ENCODE data around the gene FMR1.

FMR1 gene

GRCh38 chrX:147957291-147957690 lies 45.6 kb downstream of the FMR1 start:
- in situ Hi-C loops (cut with MboI; ENCODE audit: low pct_unique_long_range_greater_than_20kb, low sequenced_read_pairs, unreplicated experiment), result no loop called here
- no peak for TF ChIP-seq CTCF (IDR thresholded peaks at IDR 0.05; ENCODE audit: extremely low read depth, insufficient read depth, missing control alignments)
- DNase-seq (ENCODE audit: low spot score), result no peak

- no peak for TF ChIP-seq CTCF (IDR thresholded peaks at IDR 0.05; ENCODE audit: extremely low read depth, insufficient read depth, missing control alignments)
- in situ Hi-C loops (cut with MboI; ENCODE audit: low pct_unique_long_range_greater_than_20kb, low sequenced_read_pairs, unreplicated experiment), result no loop called here
- DNase-seq (ENCODE audit: low spot score), result no peak
Measured at GRCh38 chrX:147958291-147958690, 46.6 kb downstream of the FMR1 start.

- no peak for TF ChIP-seq CTCF (IDR thresholded peaks at IDR 0.05; ENCODE audit: extremely low read depth, insufficient read depth, missing control alignments)
- no peak for DNase-seq (ENCODE audit: low spot score)
- in situ Hi-C loops (cut with MboI; ENCODE audit: low pct_unique_long_range_greater_than_20kb, low sequenced_read_pairs, unreplicated experiment), result no loop called here
Measured at GRCh38 chrX:147960722-147961121, 49.0 kb downstream of the FMR1 start.

- in situ Hi-C loops (cut with MboI; ENCODE audit: low pct_unique_long_range_greater_than_20kb, low sequenced_read_pairs, unreplicated experiment), result no loop called here
- TF ChIP-seq CTCF (IDR thresholded peaks at IDR 0.05; ENCODE audit: extremely low read depth, insufficient read depth, missing control alignments), result no peak
- no peak for DNase-seq (ENCODE audit: low spot score)
Measured at GRCh38 chrX:147962476-147962875, 50.8 kb downstream of the FMR1 start.

- no peak for TF ChIP-seq CTCF (IDR thresholded peaks at IDR 0.05; ENCODE audit: extremely low read depth, insufficient read depth, missing control alignments)
- in situ Hi-C loops (cut with MboI; ENCODE audit: low pct_unique_long_range_greater_than_20kb, low sequenced_read_pairs, unreplicated experiment), result no loop called here
- DNase-seq (ENCODE audit: low spot score), result no peak
Measured at GRCh38 chrX:147978931-147979330, 67.2 kb downstream of the FMR1 start.

- in situ Hi-C loops (cut with MboI; ENCODE audit: low pct_unique_long_range_greater_than_20kb, low sequenced_read_pairs, unreplicated experiment), result no loop called here
- DNase-seq (ENCODE audit: low spot score), result no peak
- no peak for TF ChIP-seq CTCF (IDR thresholded peaks at IDR 0.05; ENCODE audit: extremely low read depth, insufficient read depth, missing control alignments)
Measured at GRCh38 chrX:147981038-147981752, 69.5 kb downstream of the FMR1 start, which contains the start of gene FMR1NB. TSS of gene FMR1NB (plus strand) at chrX:147981337. CDS start at chrX:147981403, 66 bp downstream.
